Activated T-helper 17 cell treated with anti-CD3 and anti-CD28 coated beads, Interleukin-2, amount 50 U/mL, for 72 hours (primary cell): ENCODE data around the gene KRTAP5-9. TPM values are rescaled to one million over a fixed set of nuclear protein-coding genes. Genes with fewer than 3 reads are reported as not detected.
"Not testable (repeated sequence)": the region's sequence is repeated elsewhere in the genome, so short reads cannot be mapped to it uniquely, and the experiment has no call there.

Experiments
- ATAC-seq: fragments of 150-1000 bp; cut with Tn5 transposase; replicated peaks from 2 replicates; pipeline ENCODE4 v1.10.0; 2021; ENCODE audit warnings: mild to moderate bottlenecking, moderate library complexity
- H3K27ac Mint-ChIP-seq: one replicate; pipeline ENCODE4 v1.8.0; 2022; ENCODE audit warnings: mixed read lengths
- H3K27me3 Mint-ChIP-seq: one replicate; pipeline ENCODE4 v1.8.0; 2022; ENCODE audit warnings: mixed read lengths
- H3K36me3 Mint-ChIP-seq: one replicate; pipeline ENCODE4 v1.8.0; 2022; ENCODE audit warnings: low read depth, mild to moderate bottlenecking, mixed read lengths
- H3K4me1 Mint-ChIP-seq: one replicate; pipeline ENCODE4 v1.8.0; 2022; ENCODE audit warnings: mixed read lengths
- H3K4me3 Mint-ChIP-seq: one replicate; pipeline ENCODE4 v1.8.0; 2022; ENCODE audit warnings: mild to moderate bottlenecking, mixed read lengths
- H3K9me3 Mint-ChIP-seq: one replicate; pipeline ENCODE4 v1.8.0; 2022; ENCODE audit warnings: mixed read lengths
- total RNA-seq, 2 donors: library from RNA; stranded (reverse); gene quantifications; one replicate each; pipeline ENCODE4 v1.2.3, GENCODE V29; 2022

KRTAP5-9 gene
- total RNA-seq, 2 donors from 2014 or later, result 0.22 TPM; not detected in 1

DNA sequence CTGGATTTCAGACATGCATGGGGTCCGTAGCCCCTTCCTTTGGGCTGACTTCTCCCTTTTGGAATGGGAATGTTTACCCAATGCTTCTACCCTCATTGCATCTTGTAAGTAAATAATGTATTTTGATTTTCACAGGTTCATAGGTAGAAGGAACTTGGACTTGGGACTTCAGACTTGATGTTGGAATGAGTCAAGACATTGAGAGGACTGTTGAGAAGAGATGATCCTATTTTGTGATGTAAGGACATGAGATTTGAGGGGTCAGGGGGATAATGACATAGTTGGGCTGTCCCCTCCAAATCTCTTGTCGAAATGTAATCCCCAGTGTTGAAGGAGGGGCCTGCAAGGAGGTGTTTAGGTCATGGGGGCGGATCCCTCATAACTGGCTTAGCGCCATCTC is 16.2 kb downstream of the KRTAP5-9 start:
- Mint-ChIP-seq H3K27ac (no peak overlapping the region), H3K27me3 (peaks cover 39% of the 10 kb centered on the region), H3K9me3 (no peaks in the 10 kb centered on the region), H3K4me1 (peaks cover 5% of the 10 kb centered on the region), H3K36me3 (no peaks in the 10 kb centered on the region), H3K4me3 (no peak overlapping the region)
- ATAC-seq, result no peak

DNA sequence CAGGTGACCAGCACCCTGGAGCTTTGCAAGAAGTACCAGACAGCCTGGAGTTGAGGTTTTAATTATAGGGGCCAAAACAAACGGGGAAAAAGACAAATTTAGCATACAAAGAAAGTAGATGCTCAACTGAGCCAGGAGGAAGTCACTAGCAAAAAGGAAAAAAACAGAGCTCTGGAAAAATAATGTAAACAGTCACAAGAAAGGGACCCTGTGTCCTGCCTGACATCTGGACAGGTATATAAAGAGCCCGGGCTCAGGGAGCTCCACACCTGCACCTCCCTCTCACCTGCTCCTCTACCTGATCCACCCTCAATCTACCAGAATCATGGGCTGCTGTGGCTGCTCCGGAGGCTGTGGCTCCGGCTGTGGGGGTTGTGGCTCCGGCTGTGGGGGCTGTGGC is 17.0 kb downstream of the KRTAP5-9 start, which contains the start of gene KRTAP5-10:
Gene KRTAP5-10 (plus strand): TSS at position 301 of the 400 bp plus-strand sequence. CDS start 25 bp downstream, at position 326.
- Mint-ChIP-seq H3K4me3 (no peak within 1 kb of the TSS), H3K9me3 (no peaks in the 10 kb centered on the region), H3K36me3 (no peaks in the 10 kb centered on the region), H3K4me1 (peaks cover 5% of the 10 kb centered on the region), H3K27me3 (peaks cover 39% of the 10 kb centered on the region), H3K27ac (no peak within 1 kb of the TSS)
- no peak for ATAC-seq

DNA sequence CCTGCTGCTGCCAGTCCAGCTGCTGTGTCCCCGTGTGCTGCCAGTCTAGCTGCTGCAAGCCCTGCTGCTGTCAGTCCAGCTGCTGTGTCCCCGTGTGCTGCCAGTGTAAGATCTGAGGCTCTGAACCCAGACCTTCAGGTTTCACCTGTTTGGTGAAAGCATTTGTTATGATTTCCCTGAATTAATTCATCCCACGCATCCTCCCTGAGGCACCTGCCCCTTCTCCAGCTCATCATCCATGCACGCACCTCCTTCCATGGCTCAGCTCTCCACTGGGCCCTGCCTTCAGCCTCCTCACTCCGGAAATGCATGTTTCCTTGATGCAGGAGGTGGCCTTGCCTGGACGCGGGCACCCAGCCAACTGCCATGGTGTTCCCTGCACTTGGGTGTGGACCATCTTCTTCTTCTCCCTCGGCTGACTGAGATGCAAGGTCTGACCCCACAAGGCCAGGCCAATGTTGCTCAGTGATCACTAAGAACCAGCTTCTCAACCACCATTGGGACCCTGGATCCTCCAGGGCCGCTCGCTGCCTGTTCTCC is 17.9 kb downstream of the KRTAP5-9 start:
- Mint-ChIP-seq H3K27me3 (peaks cover 41% of the 10 kb centered on the region), H3K36me3 (no peaks in the 10 kb centered on the region), H3K4me1 (peaks cover 5% of the 10 kb centered on the region), H3K9me3 (no peaks in the 10 kb centered on the region), H3K27ac (no peak overlapping the region), H3K4me3 (no peak overlapping the region)
- no peak for ATAC-seq

DNA sequence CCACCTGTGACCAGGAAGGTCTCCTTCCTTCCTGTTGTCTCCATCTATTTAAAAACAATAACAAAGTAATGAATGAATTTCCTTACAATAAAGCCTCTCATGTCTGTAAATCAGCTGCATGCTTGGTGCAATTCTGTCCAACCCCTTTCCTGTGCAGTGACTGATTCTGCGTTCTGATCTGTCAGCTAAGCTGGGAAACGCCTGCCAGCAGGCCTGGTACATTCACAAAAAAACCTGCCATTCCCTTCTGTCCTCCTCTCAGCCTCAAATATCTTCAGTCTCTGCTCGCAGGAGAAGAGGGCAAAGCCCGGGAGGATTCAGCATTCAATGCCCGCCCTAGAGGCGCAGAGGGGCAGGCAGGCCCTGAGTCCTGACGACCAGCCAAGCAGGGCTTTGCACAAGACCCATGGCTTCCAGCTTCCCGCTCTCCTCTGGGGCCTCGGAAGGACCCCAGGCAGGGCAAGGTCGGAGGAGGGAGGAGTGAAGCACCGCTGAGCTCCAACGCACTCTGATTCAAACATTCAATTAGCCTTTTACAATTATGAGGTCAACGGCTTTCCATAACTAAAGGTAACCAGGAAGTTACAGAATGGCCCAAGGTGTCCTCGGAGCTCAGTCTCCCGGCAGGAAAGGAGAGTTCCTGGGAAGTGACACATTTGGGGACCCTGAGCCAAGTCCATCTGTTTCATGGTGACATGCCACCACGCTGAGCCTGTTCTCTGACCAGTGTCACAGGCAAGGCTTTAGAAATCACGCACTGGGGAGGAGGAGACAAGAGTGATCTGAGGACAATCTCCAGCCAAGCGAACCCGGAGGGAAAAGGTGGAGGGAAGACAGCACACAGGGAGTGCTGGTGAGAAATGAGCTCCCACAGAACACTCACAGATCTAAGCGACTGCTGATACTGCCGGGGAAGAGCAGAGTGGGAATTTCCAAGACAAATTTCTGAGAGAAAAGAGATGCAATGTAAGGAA is 18.7 kb downstream of the KRTAP5-9 start:
- not testable (repeated sequence) for H3K36me3 Mint-ChIP-seq, H3K27ac Mint-ChIP-seq, H3K4me1 Mint-ChIP-seq, ATAC-seq, H3K4me3 Mint-ChIP-seq, H3K9me3 Mint-ChIP-seq
- H3K27me3 Mint-ChIP-seq, result peaks cover 36% of the 10 kb centered on the region

DNA sequence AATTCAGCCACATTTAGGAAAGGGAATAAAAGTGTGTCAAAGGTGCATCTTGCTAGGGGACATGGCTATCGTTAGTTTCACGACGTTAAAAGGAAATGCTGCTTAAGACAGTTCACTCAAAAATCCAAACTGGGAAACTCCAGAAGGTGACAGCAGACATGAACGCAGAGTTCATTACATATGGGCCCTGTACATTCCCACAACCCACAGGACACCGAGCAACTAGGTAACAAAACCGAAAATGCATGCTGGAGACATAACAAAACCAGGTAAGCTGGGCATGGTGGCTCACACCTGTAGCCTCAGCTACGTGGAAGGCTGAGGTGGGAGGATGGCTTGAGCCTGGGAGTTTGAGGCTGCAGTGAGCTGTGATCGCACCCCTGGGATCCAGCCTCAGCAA is 19.4 kb downstream of the KRTAP5-9 start:
- H3K36me3 Mint-ChIP-seq, ATAC-seq, H3K4me1 Mint-ChIP-seq, H3K9me3 Mint-ChIP-seq, H3K4me3 Mint-ChIP-seq, H3K27ac Mint-ChIP-seq: not testable (repeated sequence)
- peaks cover 32% of the 10 kb centered on the region for H3K27me3 Mint-ChIP-seq

DNA sequence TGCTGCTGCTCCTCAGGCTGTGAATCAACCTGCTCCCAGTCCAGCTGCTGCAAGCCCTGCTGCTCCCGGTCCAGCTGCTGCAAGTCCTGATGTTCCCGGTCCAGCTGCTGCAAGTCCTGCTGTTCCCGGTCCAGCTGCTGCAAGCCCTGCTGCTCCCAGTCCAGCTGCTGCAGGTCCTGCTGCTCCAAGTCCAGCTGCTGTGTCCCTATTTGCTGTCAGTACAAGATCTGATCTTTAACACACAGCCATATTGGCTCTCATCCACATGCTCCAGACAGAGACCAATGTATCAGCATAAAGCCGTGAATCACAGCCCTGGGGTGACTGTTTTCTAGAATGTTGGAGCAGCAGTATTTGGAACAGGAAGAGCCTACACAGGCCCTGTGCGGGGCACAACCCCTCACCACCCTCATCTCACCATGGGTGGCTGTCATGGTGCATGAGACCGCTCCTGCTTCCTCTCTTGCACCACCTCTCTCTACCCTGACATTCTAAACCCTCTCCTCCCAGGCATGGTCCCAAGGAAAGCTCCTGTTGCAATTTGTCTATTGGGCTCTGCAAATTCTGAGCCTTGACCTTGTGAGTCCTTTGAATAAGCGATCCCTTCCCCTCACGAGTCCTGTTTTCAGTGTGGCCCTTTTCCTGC is 20.6 kb downstream of the KRTAP5-9 start:
- ATAC-seq, result no peak

DNA sequence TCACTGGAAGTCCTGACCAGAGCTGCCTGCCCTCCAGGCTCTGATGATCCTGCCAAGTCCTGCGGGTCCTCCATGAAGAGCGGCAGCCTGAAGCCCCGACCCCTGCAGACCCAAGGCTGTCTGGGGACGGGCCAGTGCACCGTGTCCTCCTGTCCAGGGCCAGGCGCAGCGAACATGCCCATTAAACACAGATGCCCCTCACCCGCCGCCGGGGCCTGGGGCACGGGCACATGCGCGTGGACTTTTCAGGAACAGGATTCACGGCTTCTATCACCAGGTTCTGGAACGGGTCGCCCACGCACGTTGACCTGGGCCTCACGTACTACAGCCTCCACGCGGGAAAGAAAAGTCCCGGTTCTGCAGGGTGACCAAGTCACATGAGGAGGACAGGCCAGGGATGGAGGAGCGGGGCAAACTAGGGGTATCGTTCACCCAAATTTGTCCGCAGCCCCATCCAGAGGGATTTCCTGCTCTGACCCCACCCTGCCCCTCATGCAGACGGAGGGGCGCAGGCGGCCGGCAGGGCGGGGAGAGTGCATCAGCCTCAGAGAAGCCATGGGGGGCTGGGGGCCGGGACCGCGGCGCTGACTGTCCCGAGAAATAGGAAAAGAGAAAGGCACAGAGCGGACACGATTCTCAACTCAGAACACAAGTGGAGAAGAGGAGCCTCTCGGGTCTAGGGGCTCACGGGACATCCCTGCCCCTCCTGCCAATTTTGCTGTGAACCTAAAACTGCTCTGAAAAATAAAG is 23.1 kb downstream of the KRTAP5-9 start:
- not testable (repeated sequence) for ATAC-seq, H3K4me3 Mint-ChIP-seq, H3K27ac Mint-ChIP-seq, H3K4me1 Mint-ChIP-seq, H3K9me3 Mint-ChIP-seq, H3K36me3 Mint-ChIP-seq
- peaks cover 12% of the 10 kb centered on the region for H3K27me3 Mint-ChIP-seq

More for the DNA sequence above, 20.6 kb downstream of the KRTAP5-9 start:
- Mint-ChIP-seq H3K36me3 (no peaks in the 10 kb centered on the region), H3K9me3 (no peaks in the 10 kb centered on the region), H3K4me3 (no peak overlapping the region), H3K27ac (no peak overlapping the region), H3K4me1 (peaks cover under 1% of the 10 kb centered on the region), H3K27me3 (peaks cover 22% of the 10 kb centered on the region)

DNA sequence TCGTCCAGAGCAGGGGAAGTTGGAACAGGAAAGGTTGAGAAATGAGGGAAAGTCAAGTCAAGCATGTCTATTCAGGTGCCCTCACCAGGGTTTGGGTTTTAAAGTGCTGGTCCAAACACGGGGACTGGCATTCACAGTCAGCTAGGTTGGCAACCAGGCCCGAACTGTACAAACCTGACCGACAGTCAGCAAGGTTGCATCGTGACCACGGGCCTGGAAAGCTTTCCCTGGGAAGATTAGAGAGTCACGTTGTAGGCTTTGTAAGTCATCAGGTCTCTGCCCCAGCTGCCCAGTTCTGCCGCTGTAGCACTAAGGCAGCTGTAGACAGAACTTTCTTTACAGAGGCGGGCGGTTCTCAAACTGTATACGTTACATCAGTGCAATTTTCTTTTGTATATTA is 24.6 kb downstream of the KRTAP5-9 start:
- Mint-ChIP-seq H3K4me3 (no peak overlapping the region), H3K9me3 (no peaks in the 10 kb centered on the region), H3K4me1 (no peaks in the 10 kb centered on the region), H3K27ac (no peak overlapping the region), H3K36me3 (no peaks in the 10 kb centered on the region), H3K27me3 (peaks cover 9% of the 10 kb centered on the region)
- ATAC-seq, result no peak

DNA sequence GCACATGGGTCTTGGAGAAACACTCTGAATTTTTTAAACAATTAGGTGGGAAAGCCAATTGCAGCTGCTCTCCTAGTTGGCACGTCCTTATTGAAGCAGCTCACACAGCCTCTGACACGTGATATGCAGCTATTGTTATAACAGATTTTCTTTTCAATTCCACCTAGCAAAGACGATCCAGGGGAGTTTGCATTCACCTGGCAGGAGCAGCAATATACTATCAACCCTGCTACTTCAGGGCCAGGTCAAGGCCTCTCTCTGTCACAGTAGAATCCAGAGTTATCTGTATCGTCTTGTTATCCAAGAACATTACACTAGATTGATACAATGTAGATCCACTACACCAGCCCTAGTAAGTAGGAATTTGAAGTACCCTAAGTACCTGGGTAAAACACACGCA is 26.2 kb downstream of the KRTAP5-9 start:
- H3K4me1 Mint-ChIP-seq, result no peaks in the 10 kb centered on the region
- no peak for ATAC-seq
- peaks cover 9% of the 10 kb centered on the region for H3K27me3 Mint-ChIP-seq

DNA sequence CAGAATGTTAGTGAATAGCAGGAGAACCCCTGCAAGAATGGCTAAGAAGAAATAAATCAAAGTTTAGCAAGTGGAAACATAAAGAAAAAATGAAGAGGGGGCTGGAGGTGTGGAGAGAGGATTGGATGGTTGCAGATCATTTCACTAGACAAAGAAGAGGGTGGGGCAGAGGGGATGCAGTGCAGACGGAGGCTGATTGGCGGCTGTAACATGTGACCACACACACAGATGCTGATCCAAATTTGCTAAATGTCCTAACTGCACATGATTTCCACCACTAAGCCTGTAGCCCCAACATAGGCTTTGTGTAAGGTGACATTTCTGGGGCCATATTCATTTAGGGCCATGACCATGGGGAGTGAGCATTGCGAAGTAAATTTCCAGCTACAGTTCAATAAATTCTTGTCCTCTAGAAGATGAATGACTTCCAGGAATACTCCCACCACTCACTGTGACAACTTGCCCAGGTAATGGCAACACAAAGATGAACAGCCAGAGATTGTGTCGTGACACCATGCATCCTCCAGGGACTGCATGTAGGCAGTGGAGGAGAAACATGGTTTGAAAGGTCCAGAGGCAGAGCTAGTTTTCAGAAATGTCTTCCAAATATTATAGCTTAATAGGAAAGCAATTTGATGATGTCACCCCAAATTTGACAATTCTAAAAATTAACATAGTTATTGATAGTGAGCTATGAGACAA is 27.7 kb downstream of the KRTAP5-9 start:
- H3K27ac Mint-ChIP-seq, result no peak overlapping the region
- no peaks in the 10 kb centered on the region for H3K36me3 Mint-ChIP-seq
- H3K27me3 Mint-ChIP-seq, result peaks cover 9% of the 10 kb centered on the region
- H3K4me3 Mint-ChIP-seq, result no peak overlapping the region
- H3K4me1 Mint-ChIP-seq, result peaks cover 3% of the 10 kb centered on the region
- H3K9me3 Mint-ChIP-seq, result no peaks in the 10 kb centered on the region
- ATAC-seq, result no peak

More for the DNA sequence above, 26.2 kb downstream of the KRTAP5-9 start:
- H3K9me3 Mint-ChIP-seq, result no peaks in the 10 kb centered on the region
- no peak overlapping the region for H3K4me3 Mint-ChIP-seq
- H3K36me3 Mint-ChIP-seq, result no peaks in the 10 kb centered on the region
- H3K27ac Mint-ChIP-seq, result no peak overlapping the region

DNA sequence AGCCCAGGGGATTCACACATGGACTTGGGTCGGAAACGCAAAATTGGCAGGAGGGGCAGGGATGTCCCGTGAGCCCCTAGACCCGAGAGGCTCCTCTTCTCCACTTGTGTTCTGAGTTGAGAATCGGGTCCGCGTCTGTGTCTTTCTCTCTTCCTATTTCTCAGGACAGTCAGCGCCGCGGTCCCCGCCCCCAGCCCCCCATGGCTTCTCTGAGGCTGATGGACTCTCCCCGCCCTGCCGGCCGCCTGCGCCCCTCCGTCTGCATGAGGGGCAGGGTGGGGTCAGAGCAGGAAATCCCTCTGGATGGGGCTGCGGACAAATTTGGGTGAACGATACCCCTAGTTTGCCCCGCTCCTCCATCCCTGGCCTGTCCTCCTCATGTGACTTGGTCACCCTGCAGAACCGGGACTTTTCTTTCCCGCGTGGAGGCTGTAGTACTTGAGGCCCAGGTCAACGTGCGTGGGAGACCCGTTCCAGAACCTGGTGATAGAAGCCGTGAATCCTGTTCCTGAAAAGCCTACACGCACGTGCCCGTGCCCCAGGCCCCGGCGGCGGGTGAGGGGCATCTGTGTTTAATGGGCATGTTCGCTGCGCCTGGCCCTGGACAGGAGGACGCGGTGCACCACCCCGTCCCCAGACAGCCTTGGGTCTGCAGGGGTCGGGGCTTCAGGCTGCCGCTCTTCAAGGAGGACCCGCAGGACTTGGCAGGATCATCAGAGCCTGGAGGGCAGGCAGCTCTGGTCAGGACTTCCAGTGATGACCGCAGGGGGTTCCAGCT is 28.7 kb downstream of the KRTAP5-9 start:
- H3K4me3 Mint-ChIP-seq, H3K27ac Mint-ChIP-seq, ATAC-seq, H3K9me3 Mint-ChIP-seq, H3K36me3 Mint-ChIP-seq, H3K4me1 Mint-ChIP-seq: not testable (repeated sequence)
- H3K27me3 Mint-ChIP-seq, result peaks cover 14% of the 10 kb centered on the region

DNA sequence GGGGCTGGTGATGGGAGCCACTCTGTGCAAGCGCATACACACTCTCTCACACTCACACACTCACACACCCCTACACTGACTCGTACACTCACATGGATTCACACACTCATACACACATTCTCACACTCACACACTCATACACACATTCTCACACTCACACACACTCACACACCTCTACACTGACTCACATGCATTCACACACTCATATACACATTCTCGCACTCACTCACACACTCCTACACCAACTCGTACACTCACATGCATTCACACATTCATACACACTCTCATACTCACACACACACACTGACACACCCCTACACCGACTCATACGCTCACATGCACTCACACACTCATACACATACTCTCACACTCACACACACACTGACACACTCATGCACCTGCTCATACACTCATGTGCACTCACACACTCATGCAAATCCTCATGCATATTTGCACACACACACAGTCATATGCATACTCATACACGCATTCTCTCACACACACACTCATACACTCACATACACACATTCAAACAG is 29.3 kb downstream of the KRTAP5-9 start:
- no peak for ATAC-seq
- Mint-ChIP-seq H3K27ac (no peak overlapping the region), H3K4me1 (peaks cover 3% of the 10 kb centered on the region), H3K36me3 (no peaks in the 10 kb centered on the region), H3K4me3 (no peak overlapping the region), H3K9me3 (no peaks in the 10 kb centered on the region), H3K27me3 (peaks cover 17% of the 10 kb centered on the region)

DNA sequence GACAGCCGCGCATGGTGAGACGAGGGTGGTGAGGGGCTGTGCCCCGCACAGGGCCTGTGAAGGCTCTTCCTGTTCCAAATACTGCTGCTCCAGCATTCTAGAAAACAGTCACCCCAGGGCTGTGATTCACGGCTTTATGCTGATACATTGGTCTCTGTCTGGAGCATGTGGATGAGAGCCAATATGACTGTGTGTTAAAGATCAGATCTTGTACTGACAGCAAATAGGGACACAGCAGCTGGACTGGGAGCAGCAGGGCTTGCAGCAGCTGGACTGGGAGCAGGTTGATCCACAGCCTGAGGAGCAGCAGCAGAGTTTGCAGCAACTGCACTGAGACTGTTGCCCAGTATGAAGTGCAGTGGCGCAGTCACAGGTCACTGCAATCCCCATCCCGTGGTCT is 31.3 kb downstream of the KRTAP5-9 start:
- H3K27ac Mint-ChIP-seq, H3K9me3 Mint-ChIP-seq, H3K4me1 Mint-ChIP-seq, H3K4me3 Mint-ChIP-seq, H3K36me3 Mint-ChIP-seq: not testable (repeated sequence)
- H3K27me3 Mint-ChIP-seq, result peaks cover 21% of the 10 kb centered on the region
- ATAC-seq, result peak; percentile 34
